ENCODE results near the gene NAA38.

NAA38 gene

GRCh38 chr17:7856811-7857712, at the start of gene NAA38:
TSS of gene NAA38 (minus strand) at chr17:7857559. CDS start at chr17:7857463, 96 bp downstream.
- H4K20me1 ChIP-seq (ENCODE audit: insufficient read depth, low read length): peaks cover 2% of the 10 kb centered on the region; the same call in 1 of the 2 replicates
- peak within 1 kb of the TSS; percentile 73 to 83 for H3K4me3 ChIP-seq (ENCODE audit: low read depth in 1 of 2, low read length in 2 of 2)
- DNase-seq (peak; percentile 97), ATAC-seq (ENCODE audit: insufficient read depth, low read depth) (peak; percentile 91)
- H3K4me1 ChIP-seq (ENCODE audit: insufficient read depth, low read length): peaks cover 40% of the 10 kb centered on the region
- H3K36me3 ChIP-seq (ENCODE audit: insufficient read depth, low read length): peaks cover 38% of the 10 kb centered on the region
- H3K9me3 ChIP-seq (ENCODE audit: insufficient read depth, low read length, severe bottlenecking): no peaks in the 10 kb centered on the region
- H3K9ac ChIP-seq (ENCODE audit: low read depth, low read length): peak within 1 kb of the TSS; percentile 79
- peak within 1 kb of the TSS; percentile 100 for H3K4me2 ChIP-seq (ENCODE audit: insufficient read depth, low read length)
- peaks cover 35% of the 10 kb centered on the region for H3K79me2 ChIP-seq (ENCODE audit: insufficient read depth, low read length)
- H2AFZ ChIP-seq (ENCODE audit: low read depth, low read length): peak within 1 kb of the TSS; percentile 96
- TF ChIP-seq CTCF (IDR thresholded peaks at IDR 0.05; ENCODE audit: borderline replicate concordance, extremely low read depth, low read length, poor library complexity, severe bottlenecking): peak; percentile 36
- no peak for TF ChIP-seq EZH2 (IDR thresholded peaks at IDR 0.05; ENCODE audit: borderline replicate concordance, low read depth, low read length, severe bottlenecking)
- no peaks in the 10 kb centered on the region for H3K27me3 ChIP-seq (ENCODE audit: insufficient read depth, low read length, poor library complexity)
- H3K27ac ChIP-seq (ENCODE audit: low read length): peak within 1 kb of the TSS; percentile 98

- Histone ChIP-seq H3K9ac (ENCODE audit: low read depth, low read length) (no peak overlapping the region), H3K79me2 (ENCODE audit: insufficient read depth, low read length) (no peaks in the 10 kb centered on the region), H3K27ac (ENCODE audit: low read length) (no peak overlapping the region), H4K20me1 (ENCODE audit: insufficient read depth, low read length) (0 out of 2 replicates have a peak, but pooled peaks cover 3% of the 10 kb centered on the region), H3K9me3 (ENCODE audit: insufficient read depth, low read length, severe bottlenecking) (no peaks in the 10 kb centered on the region), H2AFZ (ENCODE audit: low read depth, low read length) (no peak overlapping the region), H3K4me1 (ENCODE audit: insufficient read depth, low read length) (no peaks in the 10 kb centered on the region), H3K4me2 (ENCODE audit: insufficient read depth, low read length) (no peak overlapping the region), H3K36me3 (ENCODE audit: insufficient read depth, low read length) (peaks cover 99% of the 10 kb centered on the region), H3K4me3 (ENCODE audit: low read depth in 1 of 2, low read length in 2 of 2) (no peak overlapping the region), H3K27me3 (ENCODE audit: insufficient read depth, low read length, poor library complexity) (no peaks in the 10 kb centered on the region)
- ATAC-seq (ENCODE audit: insufficient read depth, low read depth): no peak
- TF ChIP-seq CTCF (IDR thresholded peaks at IDR 0.05; ENCODE audit: borderline replicate concordance, extremely low read depth, low read length, poor library complexity, severe bottlenecking): no peak
- TF ChIP-seq EZH2 (IDR thresholded peaks at IDR 0.05; ENCODE audit: borderline replicate concordance, low read depth, low read length, severe bottlenecking): no peak
- no peak for DNase-seq
Observed at GRCh38 chr17:7903154-7904103, 46.1 kb upstream of the NAA38 start.

GRCh38 chr17:7897773-7898172, 40.4 kb upstream of the NAA38 start:
- Histone ChIP-seq H4K20me1 (ENCODE audit: insufficient read depth, low read length) (no peaks in the 10 kb centered on the region), H2AFZ (ENCODE audit: low read depth, low read length) (no peak overlapping the region), H3K27me3 (ENCODE audit: insufficient read depth, low read length, poor library complexity) (no peaks in the 10 kb centered on the region), H3K4me3 (ENCODE audit: low read depth in 1 of 2, low read length in 2 of 2) (no peak overlapping the region), H3K4me1 (ENCODE audit: insufficient read depth, low read length) (no peaks in the 10 kb centered on the region), H3K9me3 (ENCODE audit: insufficient read depth, low read length, severe bottlenecking) (no peaks in the 10 kb centered on the region), H3K79me2 (ENCODE audit: insufficient read depth, low read length) (no peaks in the 10 kb centered on the region), H3K4me2 (ENCODE audit: insufficient read depth, low read length) (no peak overlapping the region), H3K9ac (ENCODE audit: low read depth, low read length) (no peak overlapping the region), H3K27ac (ENCODE audit: low read length) (no peak overlapping the region), H3K36me3 (ENCODE audit: insufficient read depth, low read length) (peaks cover 90% of the 10 kb centered on the region)
- DNase-seq: no peak
- no peak for ATAC-seq (ENCODE audit: insufficient read depth, low read depth)
- TF ChIP-seq CTCF (IDR thresholded peaks at IDR 0.05; ENCODE audit: borderline replicate concordance, extremely low read depth, low read length, poor library complexity, severe bottlenecking) (peak; percentile 41), EZH2 (IDR thresholded peaks at IDR 0.05; ENCODE audit: borderline replicate concordance, low read depth, low read length, severe bottlenecking) (no peak)
